HG03469 (cell line): ENCODE measurements around the gene CNOT3.
"Not testable (repeated sequence)": the region's sequence is repeated elsewhere in the genome, so short reads cannot be mapped to it uniquely, and the experiment has no call there.

ENCODE experiments used
- ATAC-seq: cut with Tn5 transposase; IDR thresholded peaks from one replicate; pipeline ENCODE4 v1.9.1; 2021; ENCODE audit warnings: mild to moderate bottlenecking, moderate library complexity, moderate number of reproducible peaks; ENCODE audit not compliant: unreplicated experiment

The CNOT3 gene

GRCh38 chr19:54189735-54190502 is 52.4 kb downstream of the CNOT3 start:
- peak; percentile 34 for ATAC-seq

- peak; percentile 32 for ATAC-seq
Observed at GRCh38 chr19:54190503-54191010, 53.0 kb downstream of the CNOT3 start.

DNA sequence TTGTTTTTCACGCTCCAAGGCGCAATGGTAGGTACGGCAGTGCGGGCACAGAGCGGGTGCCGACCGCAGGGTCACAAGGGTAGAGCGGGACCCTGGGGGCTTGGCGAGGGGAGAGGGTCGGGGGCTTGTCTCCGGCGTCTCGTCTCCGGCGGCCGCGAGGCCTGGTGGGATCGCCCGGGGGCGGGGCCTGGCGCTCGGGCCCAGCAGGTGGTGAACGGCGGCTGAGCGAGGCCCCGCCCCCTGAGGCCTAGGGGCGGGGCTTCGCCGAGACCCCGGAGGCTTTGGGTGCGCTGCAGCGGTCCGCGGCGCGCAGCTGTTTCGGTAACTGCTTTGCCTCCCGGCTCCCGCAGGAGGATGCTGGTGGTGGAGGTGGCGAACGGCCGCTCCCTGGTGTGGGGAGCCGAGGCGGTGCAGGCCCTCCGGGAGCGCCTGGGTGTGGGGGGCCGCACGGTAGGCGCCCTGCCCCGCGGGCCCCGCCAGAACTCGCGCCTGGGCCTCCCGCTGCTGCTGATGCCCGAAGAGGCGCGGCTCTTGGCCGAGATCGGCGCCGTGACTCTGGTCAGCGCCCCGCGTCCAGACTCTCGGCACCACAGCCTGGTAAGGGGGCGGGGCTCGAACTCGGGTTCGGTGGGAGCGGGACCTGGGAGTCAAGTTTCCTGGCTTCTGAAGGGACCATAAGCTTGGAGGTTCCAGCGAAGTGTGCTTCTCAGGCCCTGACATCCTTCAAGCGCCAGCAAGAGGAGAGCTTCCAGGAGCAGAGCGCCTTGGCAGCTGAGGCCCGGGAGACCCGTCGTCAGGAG is 53.6 kb downstream of the CNOT3 start, which contains the start of gene TSEN34:
Gene TSEN34 (plus strand): TSS at position 298 of the 800 bp plus-strand sequence. CDS start 57 bp downstream, at position 355.
- peak; percentile 24 for ATAC-seq

DNA sequence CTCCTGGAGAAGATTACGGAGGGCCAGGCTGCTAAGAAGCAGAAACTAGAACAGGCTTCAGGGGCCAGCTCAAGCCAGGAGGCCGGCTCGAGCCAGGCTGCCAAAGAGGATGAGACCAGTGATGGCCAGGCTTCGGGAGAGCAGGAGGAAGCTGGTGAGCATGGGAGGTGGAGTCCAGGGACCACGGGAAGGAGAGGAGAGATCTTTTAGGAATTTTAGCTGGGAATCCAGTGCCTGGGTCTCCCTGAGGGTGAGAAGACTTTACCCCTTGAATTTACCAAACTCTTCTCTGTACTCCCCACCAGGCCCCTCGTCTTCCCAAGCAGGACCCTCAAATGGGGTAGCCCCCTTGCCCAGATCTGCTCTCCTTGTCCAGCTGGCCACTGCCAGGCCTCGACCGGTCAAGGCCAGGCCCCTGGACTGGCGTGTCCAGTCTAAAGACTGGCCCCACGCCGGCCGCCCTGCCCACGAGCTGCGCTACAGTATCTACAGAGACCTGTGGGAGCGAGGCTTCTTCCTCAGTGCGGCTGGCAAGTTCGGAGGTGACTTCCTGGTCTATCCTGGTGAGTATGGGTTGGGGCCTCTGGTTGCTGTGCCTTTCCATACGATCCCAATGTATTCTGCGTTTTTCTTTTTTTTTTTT is 54.4 kb downstream of the CNOT3 start:
- ATAC-seq: no peak

DNA sequence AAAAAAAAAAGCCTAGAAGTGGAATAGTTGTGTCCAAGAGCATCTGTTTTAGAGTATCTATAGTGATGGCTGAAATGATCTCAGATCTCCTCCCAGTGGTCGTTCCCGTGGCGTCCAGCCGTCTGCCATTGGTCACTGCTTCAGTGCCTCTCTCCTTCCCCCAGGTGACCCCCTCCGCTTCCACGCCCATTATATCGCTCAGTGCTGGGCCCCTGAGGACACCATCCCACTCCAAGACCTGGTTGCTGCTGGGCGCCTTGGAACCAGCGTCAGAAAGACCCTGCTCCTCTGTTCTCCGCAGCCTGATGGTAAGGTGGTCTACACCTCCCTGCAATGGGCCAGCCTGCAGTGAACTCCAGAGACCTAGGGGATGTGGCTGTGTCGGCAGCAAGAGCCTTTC is 55.4 kb downstream of the CNOT3 start:
- no peak for ATAC-seq

GRCh38 chr19:54194463-54194862 is 56.9 kb downstream of the CNOT3 start:
- not testable (repeated sequence) for ATAC-seq

- no peak for ATAC-seq
Observed at GRCh38 chr19:54196536-54196935, 59.0 kb downstream of the CNOT3 start.

DNA sequence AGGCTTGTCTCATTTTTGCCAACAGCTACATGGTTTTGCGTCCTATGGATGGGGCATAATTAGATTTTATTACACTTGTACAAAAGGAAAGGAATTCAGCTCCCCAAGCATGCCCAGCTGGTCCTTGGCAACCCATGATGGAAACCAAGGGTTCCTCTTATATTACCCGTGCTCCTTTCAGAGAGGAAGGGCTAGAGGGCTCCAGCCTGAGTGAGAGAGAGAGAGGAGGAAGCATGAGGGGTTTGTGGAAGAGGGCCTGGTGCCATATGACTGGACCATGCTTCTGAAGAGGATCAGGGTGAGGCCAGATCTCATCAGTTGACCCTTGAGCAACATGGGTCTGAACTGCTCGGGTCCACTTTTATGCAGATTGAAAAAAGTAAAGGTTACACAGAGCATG is 59.6 kb downstream of the CNOT3 start:
- ATAC-seq: no peak

DNA sequence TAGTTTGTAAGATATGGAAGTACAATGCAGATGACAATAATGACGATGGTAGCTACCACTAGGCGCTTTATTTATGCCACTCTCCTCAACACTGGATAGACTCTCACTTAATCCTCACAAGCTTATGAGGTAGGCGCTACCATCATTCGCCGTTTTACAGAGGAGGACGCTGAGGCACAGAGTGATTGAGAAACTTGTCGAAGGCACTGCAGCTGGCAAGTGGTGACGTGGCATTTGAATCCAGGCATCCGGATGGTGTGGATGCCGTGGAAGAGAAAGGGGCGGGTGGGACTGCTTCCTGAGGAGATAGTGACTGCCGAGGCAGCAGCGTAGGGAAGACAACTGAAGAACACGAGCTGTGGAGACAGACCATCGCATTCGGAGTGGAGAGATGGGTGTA is 61.8 kb downstream of the CNOT3 start:
- no peak for ATAC-seq

DNA sequence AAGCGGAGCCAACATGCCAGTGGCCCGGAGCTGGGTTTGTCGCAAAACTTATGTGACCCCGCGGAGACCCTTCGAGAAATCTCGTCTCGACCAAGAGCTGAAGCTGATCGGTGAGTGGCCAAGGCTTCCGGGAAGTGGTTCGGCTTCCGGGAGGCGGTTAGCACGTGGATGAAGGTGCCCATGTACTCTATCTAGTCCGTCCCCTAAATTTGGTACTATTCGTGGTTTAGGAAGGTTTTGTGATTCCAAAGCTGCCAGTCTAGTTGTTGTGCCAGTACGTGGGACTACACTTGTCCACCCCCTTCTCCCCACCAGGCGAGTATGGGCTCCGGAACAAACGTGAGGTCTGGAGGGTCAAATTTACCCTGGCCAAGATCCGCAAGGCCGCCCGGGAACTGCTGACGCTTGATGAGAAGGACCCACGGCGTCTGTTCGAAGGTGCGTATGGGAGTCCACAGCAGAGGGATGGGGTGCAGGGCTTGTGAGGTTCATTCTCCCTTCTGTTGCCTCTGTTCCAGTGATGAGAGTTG is 63.7 kb downstream of the CNOT3 start:
- no peak for ATAC-seq

DNA sequence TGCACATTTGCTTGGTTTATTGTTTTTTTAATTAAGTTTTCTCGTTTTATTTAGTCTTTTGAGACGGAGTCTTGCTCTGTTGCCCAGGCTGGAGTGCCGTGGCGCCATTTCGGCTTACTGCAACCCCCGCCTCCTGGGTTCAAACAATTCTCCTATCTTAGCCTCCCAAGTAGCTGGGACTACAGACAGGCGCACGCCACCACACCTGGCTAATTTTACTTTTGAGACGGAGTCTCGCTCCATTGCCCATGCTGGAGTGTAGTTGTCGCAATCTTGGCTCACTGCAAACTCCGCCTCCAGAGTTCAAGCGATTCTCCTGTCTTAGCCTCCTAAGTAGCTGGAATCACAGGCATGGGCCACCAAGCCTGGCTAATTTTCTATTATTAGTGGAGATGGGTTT is 64.4 kb downstream of the CNOT3 start:
- ATAC-seq: no peak

- no peak for ATAC-seq
Observed at GRCh38 chr19:54203151-54203611, 65.6 kb downstream of the CNOT3 start.

GRCh38 chr19:54204767-54205468 is 67.4 kb downstream of the CNOT3 start:
- no peak for ATAC-seq
